ENCODE results near the gene SPTBN4.
A peak's percentile ranks its signal among the peaks of the same experiment; 100 is the strongest.

The SPTBN4 gene

DNA sequence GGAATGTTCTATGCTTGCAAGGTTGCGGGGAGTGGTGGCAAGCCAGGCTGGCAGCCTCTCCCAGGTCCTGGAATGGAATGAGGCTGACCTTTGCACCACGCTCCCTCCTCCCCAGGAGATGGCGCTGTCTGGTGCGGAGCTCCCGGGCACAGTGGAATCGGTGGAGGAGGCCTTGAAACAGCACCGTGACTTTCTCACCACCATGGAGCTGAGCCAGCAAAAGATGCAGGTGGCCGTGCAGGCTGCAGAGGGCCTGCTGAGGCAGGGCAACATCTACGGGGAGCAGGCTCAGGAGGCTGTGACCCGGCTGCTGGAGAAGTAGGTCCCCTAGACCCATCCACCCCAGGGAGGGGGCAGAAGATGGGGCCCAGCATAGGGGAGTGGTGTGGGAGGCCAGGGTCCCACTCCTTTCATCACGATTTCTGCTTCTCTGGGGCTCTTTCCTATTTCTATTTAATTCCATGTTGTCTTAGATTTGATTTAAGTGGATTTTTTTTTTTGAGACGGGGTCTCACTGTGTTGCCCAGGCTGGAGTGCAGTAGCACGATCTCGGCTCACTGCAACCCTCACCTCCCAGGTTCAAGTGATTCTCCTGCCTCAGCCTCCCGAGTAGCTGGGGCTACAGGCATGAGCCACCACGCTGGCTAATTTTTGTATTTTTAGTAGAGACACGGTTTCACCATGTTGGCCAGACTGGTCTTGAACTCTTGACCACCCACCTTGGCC lies 56.7 kb downstream of the SPTBN4 start:
- 0 out of 2 replicates have a peak overlapping the region, but pooled peaks have one; percentile 8 for H3K27ac ChIP-seq
- TF ChIP-seq, protein P1, sequence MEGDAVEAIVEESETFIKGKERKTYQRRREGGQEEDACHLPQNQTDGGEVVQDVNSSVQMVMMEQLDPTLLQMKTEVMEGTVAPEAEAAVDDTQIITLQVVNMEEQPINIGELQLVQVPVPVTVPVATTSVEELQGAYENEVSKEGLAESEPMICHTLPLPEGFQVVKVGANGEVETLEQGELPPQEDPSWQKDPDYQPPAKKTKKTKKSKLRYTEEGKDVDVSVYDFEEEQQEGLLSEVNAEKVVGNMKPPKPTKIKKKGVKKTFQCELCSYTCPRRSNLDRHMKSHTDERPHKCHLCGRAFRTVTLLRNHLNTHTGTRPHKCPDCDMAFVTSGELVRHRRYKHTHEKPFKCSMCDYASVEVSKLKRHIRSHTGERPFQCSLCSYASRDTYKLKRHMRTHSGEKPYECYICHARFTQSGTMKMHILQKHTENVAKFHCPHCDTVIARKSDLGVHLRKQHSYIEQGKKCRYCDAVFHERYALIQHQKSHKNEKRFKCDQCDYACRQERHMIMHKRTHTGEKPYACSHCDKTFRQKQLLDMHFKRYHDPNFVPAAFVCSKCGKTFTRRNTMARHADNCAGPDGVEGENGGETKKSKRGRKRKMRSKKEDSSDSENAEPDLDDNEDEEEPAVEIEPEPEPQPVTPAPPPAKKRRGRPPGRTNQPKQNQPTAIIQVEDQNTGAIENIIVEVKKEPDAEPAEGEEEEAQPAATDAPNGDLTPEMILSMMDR (IDR thresholded peaks at IDR 0.05), result peak; percentile 96
- no peak for TF ChIP-seq ZFX (IDR thresholded peaks at IDR 0.05; ENCODE audit: borderline replicate concordance)

DNA sequence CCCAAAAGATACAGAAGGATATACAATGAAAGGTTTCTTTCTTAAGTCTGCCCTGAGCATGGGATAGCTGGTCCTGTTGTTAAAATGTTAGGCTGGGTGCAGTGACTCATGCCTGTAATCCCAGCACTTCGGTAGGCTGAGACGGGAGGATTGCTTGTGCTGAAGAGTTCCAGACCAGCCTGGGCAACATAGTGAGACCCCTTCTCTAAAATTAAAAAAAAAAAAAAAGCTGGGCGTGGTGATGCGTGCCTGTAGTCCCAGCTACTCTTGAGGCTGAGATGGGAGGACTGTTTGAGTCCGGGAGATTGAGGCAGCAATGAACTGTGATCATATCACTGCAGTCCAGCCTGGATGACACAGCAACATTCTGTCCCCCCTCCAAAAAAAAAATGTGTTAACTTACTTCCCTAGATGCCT lies 57.3 kb downstream of the SPTBN4 start:
- H3K27ac ChIP-seq, result no peak overlapping the region
- TF ChIP-seq, protein P1 (IDR thresholded peaks at IDR 0.05), result no peak
- no peak for TF ChIP-seq ZFX (IDR thresholded peaks at IDR 0.05; ENCODE audit: borderline replicate concordance)

DNA sequence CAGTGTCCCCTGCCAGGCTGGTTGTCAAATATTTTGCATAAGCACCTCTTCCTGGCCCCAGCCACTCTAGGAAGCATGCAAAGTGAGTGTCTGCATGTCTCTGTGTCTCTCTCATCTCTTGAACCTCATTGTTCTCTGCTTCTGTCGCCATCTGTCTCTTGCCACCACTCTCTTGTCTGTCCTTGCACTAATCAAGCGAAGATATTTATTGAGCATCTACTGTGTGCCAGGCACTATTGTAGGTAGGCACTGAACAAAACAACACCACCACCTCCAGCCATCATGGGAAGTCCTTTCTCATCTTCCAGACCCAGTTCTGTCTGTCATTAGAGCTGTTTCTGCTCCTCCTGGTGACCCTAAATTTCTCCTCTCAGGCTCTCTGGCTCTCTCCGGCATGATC lies 57.9 kb downstream of the SPTBN4 start:
- no peak overlapping the region for H3K27ac ChIP-seq
- TF ChIP-seq, protein P1 (IDR thresholded peaks at IDR 0.05), result no peak
- TF ChIP-seq ZFX (IDR thresholded peaks at IDR 0.05; ENCODE audit: borderline replicate concordance), result no peak

DNA sequence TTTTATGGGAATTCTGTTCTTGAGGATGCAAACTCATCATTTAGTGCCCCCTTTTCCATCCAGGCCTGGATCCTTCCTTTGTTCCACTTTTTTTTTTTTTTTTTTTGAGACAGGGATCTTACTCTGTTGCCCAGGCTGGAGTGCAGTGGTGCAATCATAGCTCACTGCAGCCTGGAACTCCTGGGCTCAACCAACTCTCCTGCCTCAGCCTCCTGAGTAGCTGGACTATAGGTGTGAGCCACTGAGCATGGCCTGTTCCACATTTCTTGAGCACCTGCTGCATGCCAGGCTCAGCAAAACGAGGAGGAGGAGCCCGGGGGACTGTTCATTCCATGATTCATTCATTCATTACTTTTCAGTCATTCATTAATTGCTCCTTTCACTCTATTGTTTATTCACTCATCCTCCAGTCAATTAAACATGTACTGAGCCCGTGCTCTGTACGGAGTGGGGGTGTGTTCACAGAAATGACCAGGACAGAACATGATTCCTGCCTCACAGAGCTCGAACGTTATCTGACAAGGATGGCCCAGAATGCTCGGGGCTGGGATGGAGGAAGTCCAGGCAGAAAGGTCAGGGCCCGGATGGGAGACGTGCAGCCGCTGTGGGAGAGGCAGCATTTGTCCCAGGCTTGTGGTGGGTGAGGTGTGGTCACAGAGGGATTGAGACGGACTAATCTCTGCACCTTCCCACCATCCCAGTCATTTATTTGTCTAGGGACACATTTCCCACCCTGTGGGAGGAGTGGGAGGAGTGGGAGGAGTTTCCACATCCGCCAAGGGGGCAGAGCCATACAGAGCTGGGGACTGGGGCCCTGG lies 58.6 kb downstream of the SPTBN4 start:
- no peak overlapping the region for H3K27ac ChIP-seq
- TF ChIP-seq ZFX (IDR thresholded peaks at IDR 0.05; ENCODE audit: borderline replicate concordance), result no peak
- TF ChIP-seq, protein P1 (IDR thresholded peaks at IDR 0.05), result no peak

DNA sequence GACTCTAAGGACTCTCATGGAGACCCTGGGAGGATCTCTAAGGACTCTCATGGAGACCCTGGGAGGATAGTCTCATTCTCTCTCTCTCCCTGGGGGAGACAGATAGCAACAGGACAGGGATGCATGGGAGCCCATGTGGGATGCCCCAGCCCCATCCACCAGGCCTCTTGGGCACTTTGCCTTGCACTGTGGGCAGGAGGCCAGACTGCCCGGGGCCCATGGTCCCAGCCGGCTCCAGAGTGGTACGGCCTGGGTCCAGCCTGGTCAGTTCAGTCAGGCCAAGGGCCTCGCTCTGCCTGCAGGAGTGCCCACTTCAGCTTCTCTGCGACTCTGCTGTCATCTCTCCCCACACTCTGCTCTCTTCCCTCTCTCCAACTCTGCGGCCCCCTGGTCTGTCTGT lies 61.3 kb downstream of the SPTBN4 start:
- TF ChIP-seq ZFX (IDR thresholded peaks at IDR 0.05; ENCODE audit: borderline replicate concordance), result no peak
- TF ChIP-seq, protein P1 (IDR thresholded peaks at IDR 0.05), result no peak
- H3K27ac ChIP-seq, result no peak overlapping the region

DNA sequence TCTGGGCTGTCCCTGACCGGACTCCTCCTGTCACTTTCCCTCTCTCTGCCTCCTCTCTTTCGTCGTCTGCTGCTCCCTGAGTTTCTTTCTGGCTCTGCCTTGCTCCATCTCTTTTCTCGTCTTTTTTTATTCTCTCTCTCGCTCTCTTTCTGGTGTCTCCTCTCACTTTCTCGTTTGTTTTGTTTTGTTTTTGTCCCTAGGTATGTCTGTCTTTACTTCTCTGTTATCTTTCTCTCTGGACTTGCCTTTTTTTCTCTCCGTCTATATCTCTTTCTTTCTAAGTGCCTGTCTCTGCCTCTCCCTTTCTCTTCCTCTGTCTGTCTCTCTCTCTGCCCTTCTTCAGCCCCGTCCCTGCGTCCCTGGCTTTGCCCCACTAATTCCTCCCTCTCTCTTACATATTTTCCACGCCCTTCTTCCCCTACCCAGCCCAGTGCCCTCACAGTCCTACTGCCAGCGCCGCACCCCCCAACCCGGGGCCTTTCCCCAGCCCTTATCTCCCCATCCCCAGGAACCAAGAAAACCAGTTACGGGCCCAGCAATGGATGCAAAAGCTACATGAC lies 61.8 kb downstream of the SPTBN4 start:
- peak overlapping the region; percentile 87 for H3K27ac ChIP-seq
- TF ChIP-seq, protein P1 (IDR thresholded peaks at IDR 0.05), result no peak
- no peak for TF ChIP-seq ZFX (IDR thresholded peaks at IDR 0.05; ENCODE audit: borderline replicate concordance)
